OCI-LY1 (cell line): Measurements from ENCODE around the gene CLDN22.

Experiments used
- CTCF ChIP-seq: fragments of 200-600 bp; sonication (generic), shearing (Covaris generic); IDR thresholded peaks from 2 replicates; pipeline ENCODE4 v1.5.1; 2017; ENCODE audit warnings: mild to moderate bottlenecking, antibody characterized with exemption, low read length, moderate library complexity, mixed read lengths
- EZH2 ChIP-seq: fragments of 200-600 bp; sonication (generic), shearing (Covaris generic); IDR thresholded peaks from 2 replicates; pipeline ENCODE4 v1.8.0; 2017; ENCODE audit warnings: borderline replicate concordance, mixed run types, mild to moderate bottlenecking, antibody characterized with exemption, low read length, moderate library complexity, mixed read lengths

GRCh38 chr4:183300070-183300469 is 20.0 kb downstream of the CLDN22 start:
- no peak for TF ChIP-seq CTCF
- no peak for TF ChIP-seq EZH2
